Germinal center (tissue), 1 donor: ENCODE results near the gene CS.
"Not testable (repeated sequence)": the region's sequence is repeated elsewhere in the genome, so short reads cannot be mapped to it uniquely, and the experiment has no call there.

ENCODE experiments used
- DNase-seq: peaks from one replicate; pipeline ENCODE4 v3.0.0; 2012; ENCODE audit warnings: mixed read lengths, low spot score

Gene CS

DNA sequence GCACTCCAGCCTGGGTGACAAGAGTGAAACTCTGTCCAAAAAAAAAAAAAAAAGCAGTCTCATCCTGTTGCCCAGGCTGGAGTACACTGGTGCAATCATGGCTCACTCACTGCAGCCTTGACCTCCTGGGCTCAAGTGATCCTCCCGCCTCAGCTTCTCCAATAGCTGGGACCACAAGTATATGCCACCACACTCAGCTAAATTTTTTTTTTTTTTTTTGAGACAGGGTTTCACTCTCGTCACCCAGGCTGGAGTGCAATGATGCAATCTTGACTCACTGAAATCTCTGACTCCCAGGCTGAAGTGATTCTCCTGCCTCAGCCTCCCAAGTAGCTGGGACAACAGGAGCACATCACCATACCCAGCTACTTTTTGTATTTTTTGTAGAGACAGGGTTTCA is 20.9 kb upstream of the CS start:
- no peak for DNase-seq

DNA sequence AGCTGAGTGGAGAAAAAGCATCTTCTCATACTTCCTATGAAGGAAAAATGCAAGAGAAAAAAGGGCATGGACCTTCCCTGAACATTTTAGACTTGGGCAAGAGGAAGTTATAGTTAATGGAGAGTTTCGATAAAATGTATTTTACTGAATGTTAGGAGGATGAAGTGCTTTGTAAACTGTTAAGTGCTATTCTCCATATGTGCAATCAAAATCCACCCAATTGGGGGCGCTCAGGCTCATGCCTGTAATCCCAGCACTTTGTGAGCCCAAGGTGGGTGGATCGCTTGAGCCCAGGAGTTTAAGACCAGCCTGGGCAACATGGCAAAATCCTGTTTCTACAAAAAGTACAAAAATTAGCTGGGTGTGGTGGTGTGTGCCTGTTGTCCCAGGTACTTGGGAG is 17.5 kb upstream of the CS start:
- DNase-seq = no peak

GRCh38 chr12:56315622-56316473 is 15.7 kb upstream of the CS start, which contains the start of gene CNPY2:
Gene CNPY2, minus strand, starts transcription at chr12:56315988. Its CDS starts 771 bp downstream, at chr12:56315217.
- peak; percentile 93 for DNase-seq

GRCh38 chr12:56315249-56315621 is 15.1 kb upstream of the CS start:
- no peak for DNase-seq

DNA sequence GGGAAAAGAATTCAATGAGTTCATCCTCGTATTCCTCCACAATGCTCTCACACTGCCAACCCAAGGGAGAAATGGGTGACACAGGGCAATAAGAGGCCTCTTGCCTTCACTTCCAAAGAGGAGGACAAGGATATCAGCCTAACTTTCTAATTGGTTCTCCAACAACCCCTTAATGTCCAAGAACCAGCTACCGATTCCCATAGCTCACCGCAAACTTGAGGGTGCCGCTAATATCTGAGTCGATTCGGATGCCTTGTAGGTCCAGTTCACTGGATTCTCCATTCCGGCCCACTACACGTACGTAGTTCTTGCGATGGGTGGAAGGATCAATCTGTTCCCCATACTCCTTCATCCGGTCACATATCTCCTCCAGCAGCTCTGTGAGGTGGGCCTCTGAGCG is 10.9 kb upstream of the CS start:
- DNase-seq = no peak

DNA sequence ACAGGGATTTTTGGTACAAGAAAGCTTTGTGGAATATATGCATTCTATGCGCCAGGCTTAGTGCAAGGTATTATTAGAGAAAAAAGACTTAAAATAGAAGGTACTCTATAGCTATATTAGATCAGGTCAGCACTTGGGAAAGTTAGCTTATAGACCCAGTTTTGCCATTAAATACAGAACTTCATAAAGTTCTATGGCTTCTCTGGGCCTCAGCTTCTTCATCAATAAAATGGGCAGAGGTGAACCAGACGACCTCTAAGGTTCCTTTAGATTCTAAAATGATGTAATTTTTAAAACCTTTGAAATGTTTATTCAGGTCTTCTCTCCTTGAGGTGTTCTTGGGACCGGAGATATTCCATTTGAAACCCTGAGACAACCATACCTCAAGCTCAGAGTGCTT is 8.6 kb upstream of the CS start:
- DNase-seq = no peak

DNA sequence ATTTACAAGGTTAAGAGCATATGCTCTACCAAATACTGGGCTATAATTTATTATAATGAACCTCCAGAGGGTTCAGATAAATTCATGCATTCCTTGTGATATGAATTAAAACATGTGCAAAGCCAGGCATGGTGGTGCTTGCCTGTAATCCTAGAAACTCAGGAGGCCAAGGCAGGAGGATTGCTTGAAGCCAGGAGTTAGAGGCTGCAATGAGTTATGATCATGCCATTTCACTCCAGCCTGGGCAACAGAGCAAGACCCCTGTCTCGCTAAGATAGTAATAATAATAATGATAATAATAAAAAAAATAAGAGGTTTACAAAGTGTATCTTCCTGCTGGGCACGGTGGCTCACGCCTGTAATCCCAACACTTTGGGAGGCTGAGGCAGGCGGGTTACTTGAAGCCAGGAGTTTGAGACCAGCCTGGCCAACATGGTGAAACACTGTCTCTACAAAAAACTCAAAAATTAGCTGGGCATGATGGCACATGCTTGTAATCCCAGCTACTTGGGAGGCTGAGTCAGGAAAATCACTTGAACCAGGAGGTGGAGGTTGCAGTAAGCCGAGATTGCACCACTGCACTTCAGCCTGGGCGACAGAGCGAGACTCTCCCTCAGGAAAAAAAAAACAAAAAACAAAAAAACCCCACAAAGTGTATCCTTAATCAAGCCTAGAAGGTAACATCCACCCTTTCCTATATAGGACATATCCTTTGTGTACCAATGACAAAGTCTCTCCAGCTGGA is 7.3 kb upstream of the CS start:
- DNase-seq = no peak

DNA sequence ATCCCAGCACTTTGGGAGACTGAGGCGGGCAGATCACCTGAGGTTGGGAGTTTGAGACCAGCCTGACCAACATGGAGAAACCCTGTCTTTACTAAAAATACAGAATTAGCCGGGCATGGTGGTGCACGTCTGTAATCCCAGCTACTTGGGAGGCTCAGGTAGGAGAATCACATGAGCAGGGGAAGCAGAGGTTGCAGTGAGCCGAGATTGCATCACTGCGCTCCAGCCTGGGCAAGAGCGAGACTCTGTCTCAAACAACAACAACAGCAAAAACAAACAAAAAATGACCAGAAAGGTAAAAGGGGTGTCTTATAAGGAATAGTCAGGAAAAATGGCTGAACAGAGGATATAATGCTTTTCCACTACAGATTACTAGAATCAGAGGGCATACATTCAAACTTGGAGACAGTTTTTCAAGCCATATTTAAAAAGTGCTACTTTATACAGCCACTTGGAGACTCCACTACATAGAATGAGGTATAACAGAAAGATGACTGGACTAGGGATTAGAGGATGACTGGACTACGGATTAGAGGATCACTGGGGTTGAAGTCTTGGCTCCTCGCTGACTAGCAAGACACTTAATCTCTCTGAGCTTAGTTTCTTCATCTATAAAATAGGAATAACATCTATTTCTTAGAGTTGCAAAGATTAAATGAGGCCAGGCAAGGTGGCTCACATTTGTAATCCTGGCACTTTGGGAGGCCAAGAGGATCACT is 4.9 kb upstream of the CS start:
- no peak for DNase-seq

DNA sequence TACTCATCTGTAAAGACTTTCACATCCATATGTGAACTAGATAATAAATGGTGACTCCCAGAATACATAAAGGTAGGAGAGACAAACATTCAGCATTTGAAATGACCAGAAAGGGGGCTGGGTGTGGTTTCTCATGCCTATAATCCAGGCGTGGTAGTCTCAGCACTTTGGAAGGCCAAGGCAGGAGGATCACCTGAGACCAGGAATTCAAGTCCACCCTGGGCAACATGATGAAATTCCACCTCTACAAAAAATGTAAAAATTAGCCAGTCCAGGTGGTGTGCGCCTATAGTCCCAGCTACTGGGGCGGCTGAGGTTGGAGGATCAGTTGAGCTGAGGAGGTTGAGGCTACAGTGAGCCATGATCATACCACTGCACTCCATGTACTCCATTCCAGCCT is 4.1 kb upstream of the CS start:
- DNase-seq = no peak

- no peak for DNase-seq
Observed at GRCh38 chr12:56300644-56301464, 724 bp upstream of the CS start.

DNA sequence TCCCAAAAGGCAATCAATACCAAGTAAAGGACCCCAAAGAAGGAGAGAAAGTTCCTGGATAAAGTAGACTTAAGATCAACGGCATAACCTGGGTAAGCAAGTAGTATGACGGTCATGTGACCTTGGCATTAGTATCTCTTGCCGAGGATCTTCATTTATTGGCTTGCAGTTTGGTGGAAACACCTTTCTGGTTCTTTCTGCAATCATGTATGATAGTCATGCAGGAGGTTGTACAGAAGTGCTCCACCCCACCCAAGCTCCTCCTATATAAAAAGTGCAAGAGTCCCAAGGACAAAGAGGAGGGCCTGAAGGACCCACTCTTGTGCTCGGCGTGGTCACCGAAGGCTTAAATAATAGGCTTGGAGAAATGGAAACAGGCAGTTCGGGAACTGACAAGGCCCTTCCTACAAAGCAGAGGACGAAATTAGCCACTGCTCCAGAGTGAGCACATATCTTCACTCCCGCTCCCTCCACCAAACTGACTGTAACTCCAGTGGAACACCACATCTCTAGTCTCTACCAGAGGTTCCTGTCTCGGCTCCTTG is 750 bp downstream of the CS start:
- no peak for DNase-seq

- no peak for DNase-seq
Observed at GRCh38 chr12:56298828-56299227, 1.3 kb downstream of the CS start.

- DNase-seq = no peak
Observed at GRCh38 chr12:56297400-56297799, 2.7 kb downstream of the CS start.

GRCh38 chr12:56296295-56296694 is 3.8 kb downstream of the CS start:
- no peak for DNase-seq

- DNase-seq = no peak
Observed at GRCh38 chr12:56293795-56294194, 6.3 kb downstream of the CS start.

DNA sequence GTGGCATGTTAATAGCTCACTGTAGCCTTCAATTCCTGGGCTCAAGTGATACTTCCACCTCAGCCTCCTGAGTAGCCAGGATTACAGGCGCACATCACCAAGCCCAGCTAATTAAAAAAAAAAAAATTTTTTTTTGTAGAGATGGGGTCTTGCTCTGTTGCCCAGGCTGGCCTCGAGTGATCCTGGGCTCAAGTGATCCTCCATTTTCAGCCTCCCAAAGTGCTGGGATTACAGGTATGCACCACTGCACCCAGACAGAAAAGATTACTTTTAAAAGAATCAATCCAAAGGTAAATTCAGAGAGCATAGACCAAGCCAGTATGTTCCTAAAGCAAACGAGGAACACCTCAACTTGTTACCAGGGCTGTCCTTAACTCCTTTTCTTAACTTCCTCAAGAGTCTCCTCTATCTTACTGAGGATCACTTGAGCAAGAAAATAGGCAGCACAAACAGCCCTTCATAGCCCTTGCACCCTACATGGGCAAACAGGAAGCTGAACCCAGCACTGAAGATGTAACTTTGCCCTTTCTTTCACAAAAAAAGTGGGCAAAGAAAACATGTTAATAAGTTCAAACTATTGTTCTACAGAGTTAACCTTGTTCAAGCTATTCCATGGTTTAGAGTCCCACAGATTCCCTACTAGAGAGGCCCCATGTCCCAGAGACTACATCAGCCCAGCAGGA is 11.3 kb downstream of the CS start:
- DNase-seq = no peak

DNA sequence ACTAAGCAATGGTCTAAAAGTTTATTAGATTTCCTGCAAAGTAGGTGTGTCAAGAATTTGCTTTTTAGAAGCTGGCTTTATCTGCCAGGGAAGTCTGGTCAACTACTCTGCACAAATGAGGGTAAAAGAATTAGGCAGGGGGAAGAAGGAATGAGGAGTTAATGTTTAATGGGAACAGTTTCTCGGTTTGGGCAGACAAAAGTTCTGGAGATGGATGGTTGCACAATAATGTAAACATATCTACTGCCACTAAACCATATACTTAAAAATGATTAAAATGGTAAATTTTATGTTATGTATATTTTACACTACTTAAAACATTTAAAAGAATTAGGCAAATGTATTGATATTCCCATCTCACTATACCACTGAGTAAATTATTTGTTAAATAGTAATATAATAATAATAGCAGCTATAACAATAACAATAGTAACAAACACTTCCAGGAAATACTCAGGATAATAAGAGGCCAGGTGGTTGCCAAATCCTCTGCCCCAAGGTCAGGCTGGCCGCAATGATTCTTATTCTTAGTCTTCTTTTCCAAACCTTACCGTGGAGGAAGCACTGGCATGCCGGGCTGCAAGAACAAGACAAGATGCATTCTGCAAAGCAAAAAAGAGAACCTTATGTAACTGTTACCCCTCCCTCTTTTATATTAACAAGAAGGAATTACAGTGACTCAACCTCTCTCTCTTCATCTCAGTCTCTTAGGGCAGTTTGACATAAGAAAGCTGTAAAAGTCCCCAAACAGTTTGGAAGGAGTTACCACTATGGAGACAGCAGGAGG is 13.9 kb downstream of the CS start:
- DNase-seq = no peak

GRCh38 chr12:56284263-56284662 is 15.9 kb downstream of the CS start:
- DNase-seq = not testable (repeated sequence)

DNA sequence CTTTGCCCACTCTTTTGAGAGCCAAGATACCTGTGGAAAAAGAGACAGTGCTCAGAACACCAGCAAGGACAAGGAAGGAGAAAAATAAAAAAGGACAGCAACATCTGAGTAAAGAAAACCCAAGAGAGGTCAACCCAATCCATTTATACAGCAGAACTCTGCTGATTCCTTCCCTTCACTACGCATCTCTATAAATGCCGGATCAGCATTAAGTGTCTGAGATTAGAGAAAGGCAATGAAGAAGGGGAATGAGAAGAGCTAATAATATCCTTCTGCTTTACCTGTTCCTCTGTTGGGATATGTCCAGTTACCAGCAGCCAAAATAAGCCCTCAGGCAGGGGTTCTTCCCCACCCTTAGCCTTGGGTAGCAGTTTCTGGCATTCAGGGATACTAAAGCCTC is 17.6 kb downstream of the CS start:
- no peak for DNase-seq

GRCh38 chr12:56282030-56282429 is 18.1 kb downstream of the CS start:
- no peak for DNase-seq
